ENCODE results near the gene ARRDC2. TPM values are rescaled to one million over a fixed set of nuclear protein-coding genes. Genes with fewer than 3 reads are reported as not detected.
A peak's percentile ranks its signal among the peaks of the same experiment; 100 is the strongest.

Gene ARRDC2
- total and polyA plus RNA-seq, 3 experiments from 2014 or later, result 33.5 to 45.8 (median 37.1) TPM

DNA sequence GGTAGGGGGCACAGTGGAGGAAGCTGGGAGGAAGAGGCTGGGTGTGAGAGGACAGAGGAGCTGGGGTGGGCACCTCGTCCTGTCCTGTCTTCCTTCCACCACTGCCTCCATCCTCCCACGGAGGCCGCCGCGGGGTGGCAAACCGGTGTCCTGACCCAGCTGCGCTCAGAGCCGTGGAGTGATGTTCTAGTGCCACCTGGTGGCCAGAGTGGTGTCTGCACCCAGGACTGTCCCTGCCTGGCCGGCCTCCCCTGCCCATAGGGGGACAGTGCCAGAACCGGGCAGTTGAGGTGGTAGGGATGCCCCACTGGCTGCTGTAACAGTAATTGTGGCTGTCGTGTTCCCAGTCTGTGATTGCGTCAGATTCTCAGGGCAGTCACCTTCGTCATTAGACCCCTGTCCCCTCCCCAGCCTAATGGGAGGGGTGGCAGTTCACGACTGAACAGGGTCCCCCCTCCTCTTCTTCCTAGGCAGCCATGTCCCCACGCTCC, 11.1 kb upstream of the ARRDC2 start:
- Mint-ChIP-seq H3K4me1 (peaks cover 15 to 31% (median 15%) of the 10 kb centered on the region in 3 donors), H3K4me3 (peak overlapping the region in 1 of 7 donors; percentile 34), H3K27ac (peak overlapping the region in 4 of 8 donors; percentile 29 to 80 (median 68)), H3K27me3 (no peaks in the 10 kb centered on the region), H3K9me3 (no peaks in the 10 kb centered on the region), H3K36me3 (peaks cover 0 to 4% (median 0%) of the 10 kb centered on the region in 3 donors)
- H3K36me3 ChIP-seq (ENCODE audit: insufficient read depth, low read length), result no peaks in the 10 kb centered on the region
- CTCF ChIA-PET, result interaction anchor here (0.6 to 8.7 kb wide), 14 partner anchors 9 to 138 kb away, joined by 3 to 201 read pairs (median 7); partner anchors contain the start of genes CCDC124 and RPL18A
- H3K9me3 ChIP-seq (ENCODE audit: low read length), result no peaks in the 10 kb centered on the region
- no peak overlapping the region for H3K4me3 ChIP-seq (ENCODE audit: low read length)
- peak; percentile 76 to 87 (median 81) for DNase-seq
- no peak overlapping the region for H3K27ac ChIP-seq (ENCODE audit: low read depth, low read length)
- H3K4me1 ChIP-seq (ENCODE audit: insufficient read depth, low read length), result peaks cover 13% of the 10 kb centered on the region
- H3K27me3 ChIP-seq (ENCODE audit: insufficient read depth, low read length, poor library complexity, severe bottlenecking), result no peaks in the 10 kb centered on the region
- POLR2A ChIA-PET, result interaction anchor here (0.6 to 2.3 kb wide), 3 partner anchors 58 to 688 kb away, joined by 8 to 13 read pairs (median 12); partner anchors contain the start of gene RPL18A

DNA sequence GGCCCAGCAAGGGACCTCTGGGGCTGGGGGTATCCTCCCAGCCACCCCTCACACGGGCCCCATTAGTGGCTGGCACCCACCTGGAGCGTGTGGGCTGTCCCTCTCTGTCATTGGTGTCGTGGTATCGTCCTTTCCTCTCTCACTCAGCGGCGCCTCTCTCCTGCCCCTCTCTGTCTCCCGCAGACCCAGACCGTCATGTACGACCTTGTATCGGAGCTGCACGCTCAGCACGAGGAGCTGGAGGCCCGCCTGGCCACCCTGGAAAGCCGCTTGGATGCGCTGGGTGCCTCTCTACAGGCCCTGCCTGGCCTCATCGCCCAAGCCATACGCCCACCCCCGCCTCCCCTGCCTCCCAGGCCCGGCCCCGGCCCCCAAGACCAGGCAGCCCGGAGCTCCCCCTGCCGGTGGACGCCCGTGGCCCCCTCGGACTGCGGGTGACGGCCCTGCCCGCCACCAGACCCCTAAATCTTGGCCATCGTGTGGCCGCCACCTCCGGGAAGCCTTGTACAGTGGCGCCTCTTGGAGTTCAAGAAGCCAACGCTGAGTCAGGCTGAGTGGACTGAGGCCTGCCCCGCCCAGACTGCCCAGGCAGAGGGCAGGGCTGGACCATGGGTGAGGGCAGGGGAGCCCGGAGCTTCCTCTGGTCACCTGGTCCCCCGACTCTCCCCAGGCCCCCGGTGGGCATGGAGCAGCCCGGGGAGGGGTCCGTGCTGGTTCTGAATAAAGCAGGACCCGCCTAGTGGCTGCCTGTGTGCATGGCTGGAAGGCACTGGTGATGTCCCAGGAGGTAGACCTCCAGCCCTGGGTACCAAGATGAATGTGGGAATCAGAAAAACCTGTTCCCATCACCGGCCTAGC, 9.8 kb upstream of the ARRDC2 start:
- Mint-ChIP-seq H3K9me3 (no peaks in the 10 kb centered on the region), H3K27ac (peak overlapping the region in 4 of 8 donors; percentile 42 to 99 (median 86)), H3K4me3 (no peak overlapping the region), H3K27me3 (no peaks in the 10 kb centered on the region), H3K36me3 (peaks cover 0 to 15% (median 0%) of the 10 kb centered on the region in 3 donors), H3K4me1 (peaks cover 19 to 42% (median 19%) of the 10 kb centered on the region in 3 donors)
- Histone ChIP-seq H3K36me3 (ENCODE audit: insufficient read depth, low read length) (no peaks in the 10 kb centered on the region), H3K4me1 (ENCODE audit: insufficient read depth, low read length) (peaks cover 21% of the 10 kb centered on the region), H3K4me3 (ENCODE audit: low read length) (no peak overlapping the region), H3K9me3 (ENCODE audit: low read length) (no peaks in the 10 kb centered on the region), H3K27ac (ENCODE audit: low read depth, low read length) (no peak overlapping the region), H3K27me3 (ENCODE audit: insufficient read depth, low read length, poor library complexity, severe bottlenecking) (no peaks in the 10 kb centered on the region)
- CTCF ChIA-PET, result interaction anchor here (0.8 to 8.7 kb wide), 11 partner anchors 10 to 154 kb away, joined by 3 to 201 read pairs (median 7); partner anchors contain the start of genes CCDC124, KCNN1 and RPL18A
- POLR2A ChIA-PET, result interaction anchor here (1.1 to 2.3 kb wide), 3 partner anchors 59 to 139 kb away, joined by 4 to 13 read pairs (median 12); partner anchors contain the start of genes CCDC124 and RPL18A
- DNase-seq, result no peak

DNA sequence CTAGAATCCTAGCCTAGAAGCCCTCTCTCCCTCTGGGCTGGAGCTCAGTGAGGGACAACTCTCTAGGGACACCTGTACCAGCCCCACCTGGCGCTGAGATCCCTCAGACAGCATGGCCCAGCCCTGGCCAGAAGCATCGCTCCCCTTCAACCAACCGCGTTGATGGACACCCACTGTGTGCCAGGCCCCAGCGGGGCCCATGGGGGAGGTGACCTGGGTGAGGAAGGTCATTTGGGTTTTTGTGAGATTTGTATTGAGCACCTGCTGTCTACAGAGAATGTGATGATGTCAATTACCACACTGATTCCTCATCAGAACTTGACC, 9.2 kb upstream of the ARRDC2 start:
- H3K27ac Mint-ChIP-seq, result peak overlapping the region in 7 of 8 donors; percentile 95 to 100 (median 99)
- Histone ChIP-seq H3K4me1 (ENCODE audit: insufficient read depth, low read length) (peaks cover 21% of the 10 kb centered on the region), H3K9me3 (ENCODE audit: low read length) (no peaks in the 10 kb centered on the region), H3K4me3 (ENCODE audit: low read length) (no peak overlapping the region), H3K36me3 (ENCODE audit: insufficient read depth, low read length) (no peaks in the 10 kb centered on the region), H3K27me3 (ENCODE audit: insufficient read depth, low read length, poor library complexity, severe bottlenecking) (no peaks in the 10 kb centered on the region), H3K27ac (ENCODE audit: low read depth, low read length) (no peak overlapping the region)
- no peaks in the 10 kb centered on the region for H3K9me3 Mint-ChIP-seq
- no peaks in the 10 kb centered on the region for H3K27me3 Mint-ChIP-seq
- peak overlapping the region in 6 of 7 donors; percentile 12 to 70 (median 55) for H3K4me3 Mint-ChIP-seq
- peaks cover 0 to 17% (median 0%) of the 10 kb centered on the region in 3 donors for H3K36me3 Mint-ChIP-seq
- H3K4me1 Mint-ChIP-seq, result peaks cover 19 to 44% (median 19%) of the 10 kb centered on the region in 3 donors
- CTCF ChIA-PET, result interaction anchor here (1.6 to 8.7 kb wide), 5 partner anchors 53 to 140 kb away, joined by 4 to 201 read pairs (median 38); partner anchors contain the start of genes CCDC124 and RPL18A
- POLR2A ChIA-PET, result no interaction called here
- DNase-seq, result no peak

GRCh38 chr19:17999684-18000479, 8.1 kb upstream of the ARRDC2 start:
- Mint-ChIP-seq H3K36me3 (peaks cover 0 to 19% (median 0%) of the 10 kb centered on the region in 3 donors), H3K4me1 (peaks cover 19 to 44% (median 19%) of the 10 kb centered on the region in 3 donors), H3K27me3 (no peaks in the 10 kb centered on the region), H3K4me3 (peak overlapping the region; percentile 81 to 87 (median 84)), H3K9me3 (no peaks in the 10 kb centered on the region), H3K27ac (peak overlapping the region; percentile 93 to 100 (median 98))
- Histone ChIP-seq H3K27me3 (ENCODE audit: insufficient read depth, low read length, poor library complexity, severe bottlenecking) (no peaks in the 10 kb centered on the region), H3K27ac (ENCODE audit: low read depth, low read length) (peak overlapping the region; percentile 73), H3K4me3 (ENCODE audit: low read length) (peak overlapping the region; percentile 43), H3K36me3 (ENCODE audit: insufficient read depth, low read length) (no peaks in the 10 kb centered on the region), H3K9me3 (ENCODE audit: low read length) (no peaks in the 10 kb centered on the region), H3K4me1 (ENCODE audit: insufficient read depth, low read length) (peaks cover 21% of the 10 kb centered on the region)
- peak in 1 of 5 donors; percentile 54 for DNase-seq
- POLR2A ChIA-PET, result interaction anchor here (0.6 to 2.1 kb wide), 10 partner anchors 43 to 281 kb away, joined by 3 to 13 read pairs (median 5); partner anchors contain the start of genes CCDC124, JUND and MAST3
- CTCF ChIA-PET, result interaction anchor here (0.7 to 8.7 kb wide), 6 partner anchors 19 to 140 kb away, joined by 4 to 201 read pairs (median 6); partner anchors contain the start of genes CCDC124 and RPL18A

GRCh38 chr19:18000480-18000914, 7.5 kb upstream of the ARRDC2 start:
- Histone ChIP-seq H3K9me3 (ENCODE audit: low read length) (no peaks in the 10 kb centered on the region), H3K36me3 (ENCODE audit: insufficient read depth, low read length) (no peaks in the 10 kb centered on the region), H3K4me1 (ENCODE audit: insufficient read depth, low read length) (peaks cover 21% of the 10 kb centered on the region), H3K4me3 (ENCODE audit: low read length) (peak overlapping the region; percentile 43), H3K27ac (ENCODE audit: low read depth, low read length) (peak overlapping the region; percentile 73), H3K27me3 (ENCODE audit: insufficient read depth, low read length, poor library complexity, severe bottlenecking) (no peaks in the 10 kb centered on the region)
- peak in 1 of 5 donors; percentile 56 for DNase-seq
- ChIA-PET POLR2A (interaction anchor here (0.6 to 2.1 kb wide), 13 partner anchors 10 to 281 kb away, joined by 3 to 13 read pairs (median 5); partner anchors contain the start of genes CCDC124, JUND, MAST3 and RPL18A), CTCF (interaction anchor here (0.7 to 8.7 kb wide), 8 partner anchors 18 to 519 kb away, joined by 3 to 201 read pairs (median 6); partner anchors contain the start of genes CCDC124 and RPL18A)
- H3K27ac Mint-ChIP-seq, result peak overlapping the region; percentile 93 to 100 (median 98)
- peaks cover 19 to 44% (median 19%) of the 10 kb centered on the region in 3 donors for H3K4me1 Mint-ChIP-seq
- H3K9me3 Mint-ChIP-seq, result no peaks in the 10 kb centered on the region
- H3K36me3 Mint-ChIP-seq, result peaks cover 0 to 20% (median 0%) of the 10 kb centered on the region in 3 donors
- H3K27me3 Mint-ChIP-seq, result no peaks in the 10 kb centered on the region
- H3K4me3 Mint-ChIP-seq, result peak overlapping the region; percentile 81 to 87 (median 84)

GRCh38 chr19:18000915-18001776, 6.8 kb upstream of the ARRDC2 start:
- H3K27me3 ChIP-seq (ENCODE audit: insufficient read depth, low read length, poor library complexity, severe bottlenecking), result no peaks in the 10 kb centered on the region
- Mint-ChIP-seq H3K27ac (peak overlapping the region; percentile 93 to 100 (median 98)), H3K4me3 (peak overlapping the region; percentile 81 to 95 (median 90)), H3K27me3 (no peaks in the 10 kb centered on the region), H3K4me1 (peaks cover 19 to 44% (median 19%) of the 10 kb centered on the region in 3 donors), H3K36me3 (peaks cover 0 to 20% (median 0%) of the 10 kb centered on the region in 3 donors), H3K9me3 (no peaks in the 10 kb centered on the region)
- peak; percentile 94 to 98 (median 98) for DNase-seq
- no peaks in the 10 kb centered on the region for H3K9me3 ChIP-seq (ENCODE audit: low read length)
- peak overlapping the region; percentile 90 for H3K4me3 ChIP-seq (ENCODE audit: low read length)
- POLR2A ChIA-PET, result interaction anchor here (0.6 to 2.1 kb wide), 17 partner anchors 10 to 1199 kb away, joined by 3 to 13 read pairs (median 5); partner anchors contain the start of genes CCDC124, JUND, MAST3 and RPL18A
- CTCF ChIA-PET, result interaction anchor here (0.8 to 8.7 kb wide), 9 partner anchors 18 to 519 kb away, joined by 3 to 201 read pairs (median 5); partner anchors contain the start of genes CCDC124 and RPL18A
- no peaks in the 10 kb centered on the region for H3K36me3 ChIP-seq (ENCODE audit: insufficient read depth, low read length)
- peak overlapping the region; percentile 88 for H3K27ac ChIP-seq (ENCODE audit: low read depth, low read length)
- peaks cover 21% of the 10 kb centered on the region for H3K4me1 ChIP-seq (ENCODE audit: insufficient read depth, low read length)
